NCI-H1436 (cell line): ENCODE data around the gene ROBO4.

Experiments
- DNase-seq: peaks from one replicate; lab custom pipeline; 2025; lab: John Stamatoyannopoulos, UW

Gene ROBO4

GRCh38 chr11:124872741-124873140 is 24.9 kb downstream of the ROBO4 start:
- no peak for DNase-seq

GRCh38 chr11:124872280-124872679 is 25.4 kb downstream of the ROBO4 start:
- no peak for DNase-seq

- no peak for DNase-seq
Measured at GRCh38 chr11:124870430-124870829, 27.2 kb downstream of the ROBO4 start.

- DNase-seq, result no peak
Measured at GRCh38 chr11:124869856-124870387, 27.7 kb downstream of the ROBO4 start.

GRCh38 chr11:124869331-124869730 is 28.3 kb downstream of the ROBO4 start:
- no peak for DNase-seq

GRCh38 chr11:124868331-124869274 is 29.1 kb downstream of the ROBO4 start:
- DNase-seq, result no peak

GRCh38 chr11:124867700-124868099 is 30.0 kb downstream of the ROBO4 start:
- DNase-seq, result no peak

- DNase-seq, result no peak
Measured at GRCh38 chr11:124865902-124866851, 31.5 kb downstream of the ROBO4 start.

- peak; percentile 29 for DNase-seq
Measured at GRCh38 chr11:124865181-124865901, 32.3 kb downstream of the ROBO4 start, which contains the start of gene ROBO3. TSS of gene ROBO3 (plus strand) at chr11:124865432. CDS start at chr11:124865578, 146 bp downstream.

GRCh38 chr11:124864892-124865180 is 32.8 kb downstream of the ROBO4 start:
- no peak for DNase-seq

GRCh38 chr11:124864176-124864891 is 33.3 kb downstream of the ROBO4 start:
- no peak for DNase-seq

GRCh38 chr11:124863826-124864165 is 33.9 kb downstream of the ROBO4 start:
- no peak for DNase-seq

GRCh38 chr11:124863137-124863825 is 34.4 kb downstream of the ROBO4 start:
- DNase-seq, result no peak

GRCh38 chr11:124861670-124862069 is 36.0 kb downstream of the ROBO4 start:
- no peak for DNase-seq

- DNase-seq, result no peak
Measured at GRCh38 chr11:124859171-124859570, 38.5 kb downstream of the ROBO4 start.

GRCh38 chr11:124846070-124846673 is 51.5 kb downstream of the ROBO4 start:
- DNase-seq, result no peak

- DNase-seq, result no peak
Measured at GRCh38 chr11:124844664-124845079, 53.0 kb downstream of the ROBO4 start.

- no peak for DNase-seq
Measured at GRCh38 chr11:124843616-124843910, 54.1 kb downstream of the ROBO4 start.

- DNase-seq, result no peak
Measured at GRCh38 chr11:124842305-124842704, 55.4 kb downstream of the ROBO4 start.

GRCh38 chr11:124841840-124842239 is 55.8 kb downstream of the ROBO4 start:
- no peak for DNase-seq
